ENCODE data around the gene CCR3. TPM values are rescaled to one million over a fixed set of nuclear protein-coding genes. Genes with fewer than 3 reads are reported as not detected.

The CCR3 gene
- total and polyA plus RNA-seq, 7 donors = 0.10 to 0.62 (median 0.44) TPM; not detected in 1

- 68 to 72% (median 68%) methylated on average over 9 of the region's 9 CpGs for WGBS, 3 donors
- H3K27ac ChIP-seq = no peak overlapping the region
- intact Hi-C loops (cut with DNase I) = no loop called here
- no peaks in the 10 kb centered on the region for H3K9me3 ChIP-seq
- no peak overlapping the region for H3K4me3 ChIP-seq
- no peaks in the 10 kb centered on the region for H3K36me3 ChIP-seq (ENCODE audit: insufficient read depth in 1 of 2, low read depth in 1 of 2)
- DNase-seq (no peak), ATAC-seq (no peak)
- H3K27me3 ChIP-seq (ENCODE audit: insufficient read depth in 3 of 3, low read length in 2 of 3) = no peaks in the 10 kb centered on the region
- H3K4me1 ChIP-seq = no peaks in the 10 kb centered on the region
- no peak for TF ChIP-seq CTCF (IDR thresholded peaks at IDR 0.05)
Observed at GRCh38 chr3:46297658-46298423, 55.6 kb downstream of the CCR3 start.

- H3K36me3 ChIP-seq (ENCODE audit: insufficient read depth in 1 of 2, low read depth in 1 of 2) = no peaks in the 10 kb centered on the region
- no peak overlapping the region for H3K4me3 ChIP-seq
- ATAC-seq = no peak
- no peak for DNase-seq
- H3K9me3 ChIP-seq = no peaks in the 10 kb centered on the region
- 79 to 91% (median 85%) methylated on average over 9 of the region's 9 CpGs for WGBS, 3 donors
- no peaks in the 10 kb centered on the region for H3K4me1 ChIP-seq
- intact Hi-C loops (cut with DNase I) = no loop called here
- no peak for TF ChIP-seq CTCF (IDR thresholded peaks at IDR 0.05)
- no peaks in the 10 kb centered on the region for H3K27me3 ChIP-seq (ENCODE audit: insufficient read depth in 3 of 3, low read length in 2 of 3)
- H3K27ac ChIP-seq = no peak overlapping the region
Observed at GRCh38 chr3:46298871-46299607, 56.8 kb downstream of the CCR3 start.

- DNase-seq (no peak), ATAC-seq (no peak)
- H3K9me3 ChIP-seq = no peaks in the 10 kb centered on the region
- no peak for TF ChIP-seq CTCF (IDR thresholded peaks at IDR 0.05)
- no peaks in the 10 kb centered on the region for H3K4me1 ChIP-seq
- no peaks in the 10 kb centered on the region for H3K36me3 ChIP-seq (ENCODE audit: insufficient read depth in 1 of 2, low read depth in 1 of 2)
- no peak overlapping the region for H3K27ac ChIP-seq
- WGBS, 3 donors = 67 to 83% (median 76%) methylated on average over 5 of the region's 5 CpGs
- H3K4me3 ChIP-seq = no peak overlapping the region
- no peaks in the 10 kb centered on the region for H3K27me3 ChIP-seq (ENCODE audit: insufficient read depth in 3 of 3, low read length in 2 of 3)
- intact Hi-C loops (cut with DNase I) = no loop called here
Observed at GRCh38 chr3:46299608-46300460, 57.6 kb downstream of the CCR3 start.

GRCh38 chr3:46300461-46300789, 58.2 kb downstream of the CCR3 start:
- Histone ChIP-seq H3K27ac (no peak overlapping the region), H3K9me3 (no peaks in the 10 kb centered on the region)

More at GRCh38 chr3:46300461-46300789, 58.2 kb downstream of the CCR3 start:
- Histone ChIP-seq H3K4me1 (no peaks in the 10 kb centered on the region), H3K36me3 (ENCODE audit: insufficient read depth in 1 of 2, low read depth in 1 of 2) (no peaks in the 10 kb centered on the region), H3K27me3 (ENCODE audit: insufficient read depth in 3 of 3, low read length in 2 of 3) (no peaks in the 10 kb centered on the region), H3K4me3 (no peak overlapping the region)
- intact Hi-C loops (cut with DNase I) = no loop called here
- no peak for ATAC-seq
- WGBS, 3 donors = 67 to 75% (median 71%) methylated on average over 3 of the region's 3 CpGs
- no peak for DNase-seq
- TF ChIP-seq CTCF (IDR thresholded peaks at IDR 0.05) = no peak
